T47D (cell line): ENCODE results near the gene LSM11.
A peak's percentile ranks its signal among the peaks of the same experiment; 100 is the strongest.
"Not testable (repeated sequence)": the region's sequence is repeated elsewhere in the genome, so short reads cannot be mapped to it uniquely, and the experiment has no call there.

Experiments used
- DNase-seq, 2 experiments: peaks; one replicate each; pipeline versions ENCODE4 v3.0.0 to v3.0.0-alpha.2; 2011 to 2012; ENCODE audit warnings: low read depth in 1 of 2, low spot score in 1 of 2
- JUND ChIP-seq: IDR thresholded peaks from 2 replicates; pipeline ENCODE4 v1.6.1; 2012; ENCODE audit warnings: low read depth
- in situ Hi-C: cut with HindIII; loops from 2 replicates; pipeline ENCODE4 v1.10.0; 2016; ENCODE audit warnings: low sequenced_read_pairs, low pct_unique_long_range_greater_than_20kb

The LSM11 gene

DNA sequence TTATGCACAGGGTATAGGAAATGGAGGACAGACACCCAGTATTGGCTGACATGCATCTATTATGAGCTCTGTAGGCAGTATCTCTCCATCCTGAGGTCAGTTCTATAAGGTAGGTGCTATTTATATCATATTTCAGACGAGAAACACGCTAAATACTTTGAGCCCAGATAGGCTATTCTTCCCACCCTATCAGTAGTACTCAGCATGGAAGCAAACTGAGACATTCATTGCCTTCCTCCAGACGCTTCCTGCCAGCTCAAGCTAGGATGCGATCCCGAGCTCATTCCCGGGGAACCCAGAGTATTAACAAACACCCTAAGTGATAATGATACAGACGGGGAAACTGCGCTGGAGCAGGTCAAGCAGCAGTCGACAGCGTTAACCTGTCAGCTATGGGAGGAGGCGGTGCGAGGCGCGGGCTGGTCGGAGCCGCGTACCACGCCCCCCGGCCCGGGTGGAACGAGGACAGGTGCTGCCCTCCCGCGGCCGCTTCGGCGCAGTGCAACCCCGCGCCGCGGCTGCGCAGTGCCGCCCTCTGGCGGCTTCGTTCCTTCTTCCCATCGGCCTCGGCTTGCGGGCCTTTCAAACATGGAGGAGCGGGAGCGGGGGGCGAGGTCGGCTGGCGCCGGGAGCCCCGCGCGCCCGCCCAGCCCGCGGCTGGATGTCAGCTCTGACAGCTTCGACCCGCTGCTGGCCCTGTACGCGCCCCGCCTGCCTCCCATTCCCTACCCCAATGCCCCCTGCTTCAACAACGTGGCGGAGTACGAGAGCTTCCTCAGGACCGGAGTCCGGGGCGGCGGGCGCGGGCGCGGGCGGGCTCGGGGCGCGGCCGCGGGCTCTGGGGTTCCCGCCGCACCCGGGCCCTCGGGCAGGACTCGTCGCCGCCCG, at the start of gene LSM11:
LSM11 (plus strand) TSS at position 550 of the 888 bp plus-strand sequence; CDS start at position 589, 39 bp downstream.
- peak; percentile 90 to 98 for DNase-seq
- in situ Hi-C loops: no loop called here
- no peak for TF ChIP-seq JUND

DNA sequence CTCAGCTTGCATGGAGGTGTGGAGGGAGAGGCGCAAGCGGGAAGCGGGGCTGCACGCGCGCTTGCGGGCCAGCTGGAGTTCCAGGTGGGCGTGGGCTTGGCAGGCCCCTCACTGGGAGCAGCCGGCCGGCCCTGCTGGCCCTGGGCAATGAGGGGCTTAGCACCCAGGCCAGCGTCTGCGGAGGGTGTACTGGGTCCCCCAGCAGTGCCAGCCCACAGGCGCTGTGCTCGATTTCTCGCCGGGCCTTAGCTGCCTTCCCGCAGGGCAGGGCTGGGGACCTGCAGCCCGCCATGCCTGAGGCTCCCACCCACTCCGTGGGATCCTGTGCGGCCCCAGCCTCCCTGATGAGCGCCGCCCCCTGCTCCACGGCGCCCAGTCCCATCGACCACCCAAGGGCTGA, 49.7 kb upstream of the LSM11 start:
- DNase-seq, in situ Hi-C loops: not testable (repeated sequence)

DNA sequence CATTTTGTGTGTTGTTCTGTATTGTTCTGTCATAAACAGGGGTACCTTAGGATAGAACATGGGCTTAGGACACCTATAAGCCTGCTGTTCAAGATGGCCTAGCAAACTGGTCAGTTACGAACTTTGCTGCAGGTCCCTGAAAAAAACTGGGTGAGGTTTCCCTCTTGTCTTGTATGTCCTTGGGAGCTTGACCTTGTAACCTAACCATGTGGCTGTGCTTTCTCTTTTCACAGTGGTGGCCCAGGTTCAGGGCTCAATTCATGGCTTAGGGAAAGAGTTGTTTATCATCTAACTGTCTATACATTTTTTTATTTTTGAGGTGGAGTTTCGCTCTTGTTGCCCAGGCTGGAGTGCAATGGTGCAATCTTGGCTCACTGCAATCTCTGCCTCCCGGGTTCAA, 47.4 kb upstream of the LSM11 start:
- DNase-seq, in situ Hi-C loops: not testable (repeated sequence)

DNA sequence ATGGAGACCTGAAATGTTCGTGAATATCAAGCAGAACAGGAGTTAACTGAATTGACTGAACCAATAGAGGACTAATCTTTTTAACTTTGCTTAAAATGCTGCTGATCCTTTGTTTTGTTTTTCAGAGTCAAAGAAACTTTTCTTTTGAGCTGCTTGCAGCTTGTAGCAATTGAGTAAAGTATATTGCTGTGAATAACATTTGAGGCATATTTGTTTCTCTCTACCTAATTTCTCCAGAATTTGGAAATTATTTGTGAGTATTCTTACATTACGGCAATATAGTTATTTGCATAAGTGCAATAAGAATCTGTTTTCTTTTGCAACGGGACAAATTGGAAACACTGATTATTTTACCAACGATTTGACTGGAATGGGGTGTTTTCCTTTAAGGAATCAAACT, 44.8 kb upstream of the LSM11 start:
- in situ Hi-C loops: not testable (repeated sequence)

DNA sequence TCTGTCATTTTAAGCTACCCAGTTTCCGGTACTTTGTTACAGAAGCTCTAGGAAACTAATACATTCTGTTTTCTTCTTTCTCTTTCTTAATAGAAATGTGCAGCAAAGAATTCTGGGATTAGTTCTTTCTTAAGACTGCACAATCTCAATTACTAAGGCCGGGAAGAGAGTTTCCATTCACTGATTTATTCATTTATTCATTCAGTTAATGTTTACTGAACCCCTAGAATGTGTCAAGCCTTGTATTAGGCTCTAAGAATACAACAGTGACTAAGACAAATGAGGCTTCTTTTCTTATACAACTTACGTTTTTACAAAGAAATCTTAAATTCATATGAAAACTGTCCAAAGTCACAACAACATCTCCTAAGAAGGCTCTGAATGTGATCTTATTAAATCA, 39.8 kb upstream of the LSM11 start:
- in situ Hi-C loops: no loop called here
- no peak for DNase-seq
- no peak for TF ChIP-seq JUND

More for the DNA sequence above, 44.8 kb upstream of the LSM11 start:
- peak in 1 of 2 experiments; percentile 26 for DNase-seq

DNA sequence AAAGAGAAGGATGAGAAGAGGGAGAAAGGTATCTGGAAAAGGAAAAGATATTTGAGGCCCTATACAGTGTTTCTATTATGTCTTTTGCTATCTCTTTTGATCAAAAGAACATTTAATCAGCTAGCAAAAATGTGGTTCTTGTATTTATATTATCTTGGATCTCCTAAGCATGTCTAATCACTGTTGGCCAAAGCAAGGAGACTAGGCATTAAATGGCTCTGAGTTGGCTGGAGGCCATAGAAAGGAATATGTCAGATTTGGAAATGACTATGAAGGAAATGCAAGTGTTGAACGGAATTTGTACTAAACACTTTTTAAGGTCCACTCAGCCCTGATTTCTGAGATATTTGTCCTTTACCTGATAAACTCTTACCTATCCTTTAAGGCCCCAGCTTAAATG, 34.6 kb upstream of the LSM11 start:
- no peak for TF ChIP-seq JUND
- in situ Hi-C loops: no loop called here
- DNase-seq: no peak

DNA sequence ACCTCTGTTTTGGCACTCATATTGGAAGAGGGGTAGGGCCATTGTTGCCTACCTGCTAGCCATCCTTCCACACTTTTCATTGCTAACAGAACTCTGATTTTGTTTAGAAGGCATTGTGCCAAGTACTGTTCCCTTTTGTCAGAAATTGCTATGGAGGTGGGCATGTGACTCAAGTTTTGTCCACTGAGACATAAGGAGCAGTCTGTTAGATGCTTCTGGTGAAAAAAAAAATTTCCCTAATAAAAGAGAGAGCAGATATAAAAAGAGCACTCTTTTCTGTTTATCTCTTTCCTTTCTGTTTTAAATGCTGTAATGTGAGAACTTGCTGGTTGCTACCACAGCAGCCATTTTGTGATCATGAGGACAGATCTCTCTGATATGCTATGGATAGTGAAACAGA, 34.2 kb upstream of the LSM11 start:
- in situ Hi-C loops: no loop called here
- no peak for DNase-seq
- TF ChIP-seq JUND: no peak

DNA sequence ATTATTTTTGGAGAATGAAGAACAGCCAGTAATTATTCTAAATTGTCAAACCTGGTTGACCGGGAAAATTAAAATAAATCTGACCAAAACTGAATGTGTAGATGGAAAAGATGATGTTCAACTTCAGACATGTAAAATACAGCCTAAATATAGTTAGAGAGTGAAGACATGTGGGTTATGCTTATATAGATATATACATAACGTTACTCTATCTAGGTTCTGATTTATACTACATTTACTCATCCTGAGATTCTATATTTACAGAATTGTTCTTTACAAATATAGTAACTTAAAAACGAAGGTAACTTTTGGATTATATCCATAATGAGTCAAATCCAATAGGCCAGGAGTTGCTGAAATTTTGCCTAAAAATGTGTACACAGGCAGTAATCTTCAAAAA, 33.1 kb upstream of the LSM11 start:
- TF ChIP-seq JUND: no peak
- in situ Hi-C loops: no loop called here
- DNase-seq: no peak

DNA sequence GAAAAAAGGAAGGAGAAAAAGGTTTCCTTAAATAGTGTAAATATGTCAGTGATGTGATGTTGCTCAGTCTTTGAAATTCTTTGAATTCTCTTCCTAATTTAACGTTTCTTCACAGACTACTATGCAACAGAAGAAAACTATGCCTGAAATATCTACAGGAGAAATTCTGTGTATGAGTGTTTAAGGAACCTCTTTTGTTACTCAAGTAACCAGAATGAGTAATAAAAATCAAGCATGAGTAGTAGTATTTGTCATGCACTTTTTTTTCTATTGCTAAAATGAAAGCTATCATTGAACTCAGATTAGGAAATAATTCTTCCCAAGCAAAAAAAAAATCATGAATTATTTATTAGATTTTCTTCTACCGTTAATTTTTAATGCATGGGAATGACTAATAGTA, 32.6 kb upstream of the LSM11 start:
- no peak for DNase-seq
- no peak for TF ChIP-seq JUND
- in situ Hi-C loops: no loop called here

DNA sequence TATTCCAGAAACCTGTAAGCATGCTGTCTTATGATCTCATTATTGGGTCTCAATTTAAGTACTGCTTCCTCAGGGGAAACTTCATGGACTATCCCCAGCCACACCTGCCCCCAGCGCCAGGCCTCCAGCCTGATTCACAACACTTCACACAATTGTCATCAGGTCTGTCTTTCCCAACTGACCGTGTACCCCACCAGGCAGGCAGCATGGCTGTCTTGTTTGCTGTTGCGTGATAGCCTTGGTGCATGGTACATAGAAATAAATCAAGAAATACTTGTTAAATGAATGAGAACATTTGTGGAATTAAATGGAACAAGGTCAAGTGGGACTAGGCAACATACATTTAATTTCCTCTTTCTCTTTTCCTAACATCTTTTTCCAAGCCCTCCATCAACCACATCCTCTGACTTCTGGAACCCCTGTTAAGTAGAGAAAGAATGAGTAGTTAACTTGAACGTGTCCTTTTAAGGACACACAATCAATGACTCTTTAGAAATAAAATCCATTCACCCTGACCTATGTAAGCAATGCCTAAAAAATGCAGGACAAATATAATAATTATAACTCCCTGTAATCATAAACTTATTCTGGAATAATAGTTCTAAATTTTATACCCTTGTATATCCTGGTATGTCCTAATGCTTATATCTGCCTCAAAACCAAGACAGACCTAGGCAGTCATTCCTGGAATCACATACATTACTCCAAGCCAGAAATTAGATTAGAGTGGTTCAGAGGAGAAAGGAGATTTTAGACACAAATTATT, 29.5 kb upstream of the LSM11 start:
- in situ Hi-C loops: no loop called here
- DNase-seq: no peak
- no peak for TF ChIP-seq JUND

DNA sequence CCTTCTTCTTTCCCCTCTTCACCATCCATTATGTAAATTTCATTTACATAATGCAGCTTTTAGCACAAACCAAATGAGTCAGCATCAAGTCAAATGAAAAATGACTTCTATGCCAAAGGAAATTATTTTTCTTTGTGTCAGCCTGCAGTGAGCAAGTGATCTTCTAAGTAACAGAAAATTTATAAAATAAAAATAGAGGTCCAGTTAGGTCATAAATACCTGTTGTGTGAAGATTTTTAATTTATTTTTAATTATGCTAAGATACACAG, 29.0 kb upstream of the LSM11 start:
- no peak for TF ChIP-seq JUND
- no peak for DNase-seq
- in situ Hi-C loops: no loop called here

DNA sequence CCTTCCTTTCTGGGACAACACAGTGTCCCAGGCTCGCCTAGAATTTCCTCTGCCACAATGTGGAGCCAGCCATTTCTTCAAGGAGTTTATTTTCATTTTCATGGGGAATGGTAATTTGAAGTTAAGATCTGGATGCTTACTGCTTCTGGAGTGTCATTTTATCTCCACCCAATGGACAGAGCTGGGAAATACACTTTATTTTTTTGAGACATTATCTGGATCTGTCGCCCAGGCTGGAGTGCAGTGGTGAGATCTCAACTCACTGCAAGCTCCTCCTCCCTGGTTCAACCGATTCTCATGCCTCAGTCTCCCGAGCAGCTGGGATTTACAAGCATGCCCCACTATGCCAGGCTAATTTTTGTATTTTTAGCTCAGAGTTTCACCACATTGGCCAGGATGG, 25.0 kb upstream of the LSM11 start:
- DNase-seq: peak; percentile 41 to 70
- in situ Hi-C loops: no loop called here
- no peak for TF ChIP-seq JUND

DNA sequence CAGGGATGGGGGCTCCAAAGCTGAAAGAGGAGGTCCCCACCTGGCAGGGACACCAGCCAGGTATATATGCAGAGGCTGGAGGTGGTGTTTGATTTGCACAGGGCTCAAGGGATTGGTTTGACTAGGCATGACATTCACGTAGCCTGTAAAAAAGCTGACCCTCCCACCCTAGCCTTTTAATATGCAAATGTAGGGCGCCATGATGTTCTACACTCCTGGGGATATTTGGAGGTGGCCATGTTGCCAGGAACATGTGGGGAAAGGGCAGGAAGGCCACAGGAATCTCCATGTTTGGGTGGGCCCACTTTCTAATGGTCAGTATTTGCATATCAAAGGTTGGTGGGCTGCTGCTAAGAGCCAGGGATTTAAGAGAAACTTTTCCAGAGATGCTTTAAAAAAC, 24.3 kb upstream of the LSM11 start:
- in situ Hi-C loops: no loop called here
- DNase-seq: no peak
- TF ChIP-seq JUND: no peak
